Measurements from ENCODE around the gene MCU.
"Not testable (repeated sequence)": the region's sequence is repeated elsewhere in the genome, so short reads cannot be mapped to it uniquely, and the experiment has no call there.

Gene MCU

DNA sequence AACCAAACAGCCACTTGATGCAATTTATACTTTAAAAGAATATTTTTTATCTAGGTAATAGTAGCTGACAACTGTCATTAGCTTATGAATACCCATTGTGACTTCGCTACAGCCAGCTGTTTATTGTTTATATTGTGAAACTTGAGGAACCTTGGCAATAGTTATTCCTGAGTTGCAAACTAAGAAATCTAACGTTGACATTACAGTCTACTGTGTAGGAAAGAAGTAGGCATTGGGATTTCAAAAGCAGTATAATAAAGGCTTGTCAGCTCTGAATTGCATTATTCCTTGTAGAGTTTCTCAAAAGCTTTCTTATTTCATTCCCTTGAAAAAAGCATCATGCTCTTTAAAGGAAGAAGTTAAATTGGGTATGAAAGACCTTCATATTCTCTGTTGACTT lies 158.9 kb downstream of the MCU start:
- DNase-seq, result no peak

DNA sequence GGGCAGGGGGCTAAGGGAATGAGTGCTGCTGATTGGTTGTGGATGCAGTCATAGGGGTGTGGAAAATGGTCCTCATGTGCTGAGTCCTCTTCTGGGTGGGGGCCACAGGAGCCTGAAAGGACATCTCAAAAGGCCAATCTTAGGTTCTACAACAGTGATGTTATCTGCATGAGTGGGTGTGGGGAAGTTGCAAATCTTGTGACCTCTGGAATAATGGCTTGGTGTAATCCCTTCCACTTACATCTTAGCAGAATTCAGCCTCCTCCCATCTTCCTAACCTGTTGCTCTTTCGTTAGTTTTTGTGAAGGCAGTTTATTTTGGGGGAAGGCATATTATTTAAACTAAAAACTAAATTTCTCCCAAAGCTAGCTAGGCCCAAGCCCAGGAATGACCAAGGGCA lies 159.6 kb downstream of the MCU start:
- no peak for DNase-seq

DNA sequence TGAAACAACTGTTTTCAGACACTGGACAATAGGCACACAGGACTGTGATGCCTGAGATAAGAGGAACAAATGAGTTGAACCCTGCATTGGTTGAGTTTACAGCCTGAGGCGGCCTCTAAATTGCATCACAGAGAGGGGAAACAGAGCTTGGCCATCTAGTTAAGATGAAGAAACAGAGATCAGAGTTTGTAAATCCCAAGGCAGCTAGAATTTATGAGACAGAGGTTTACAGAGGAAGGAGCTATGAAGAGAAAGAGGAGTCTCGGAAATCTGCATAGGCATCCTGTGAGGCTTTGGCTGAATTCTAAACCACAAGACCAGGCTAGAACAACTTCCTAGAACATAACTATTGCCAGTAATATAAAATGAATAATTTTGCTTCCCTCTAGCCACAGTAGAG lies 160.6 kb downstream of the MCU start:
- DNase-seq, result no peak

- no peak for DNase-seq
Measured at GRCh38 chr10:72855129-72855528, 163.2 kb downstream of the MCU start.

GRCh38 chr10:72855790-72856189 lies 163.8 kb downstream of the MCU start:
- DNase-seq, result no peak

DNA sequence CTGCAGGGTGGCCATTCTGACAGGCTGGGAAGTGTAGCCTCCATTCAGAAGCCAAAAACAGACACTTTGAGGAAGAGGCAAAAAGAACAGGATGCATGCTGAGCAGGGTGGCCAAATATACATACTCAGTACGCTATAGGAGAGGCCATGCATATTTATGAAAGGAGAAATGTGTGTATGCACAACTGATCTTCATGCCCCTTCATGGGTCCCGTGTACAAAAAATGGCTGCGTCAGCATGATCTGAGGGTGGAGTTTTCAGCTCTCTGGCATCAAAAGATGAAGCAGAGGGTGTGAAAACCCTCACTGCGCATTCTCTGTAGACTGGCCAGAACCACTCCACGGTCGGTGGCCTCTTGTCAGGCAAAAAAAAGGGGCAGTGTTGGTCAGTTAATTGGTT lies 166.1 kb downstream of the MCU start:
- no peak for DNase-seq

DNA sequence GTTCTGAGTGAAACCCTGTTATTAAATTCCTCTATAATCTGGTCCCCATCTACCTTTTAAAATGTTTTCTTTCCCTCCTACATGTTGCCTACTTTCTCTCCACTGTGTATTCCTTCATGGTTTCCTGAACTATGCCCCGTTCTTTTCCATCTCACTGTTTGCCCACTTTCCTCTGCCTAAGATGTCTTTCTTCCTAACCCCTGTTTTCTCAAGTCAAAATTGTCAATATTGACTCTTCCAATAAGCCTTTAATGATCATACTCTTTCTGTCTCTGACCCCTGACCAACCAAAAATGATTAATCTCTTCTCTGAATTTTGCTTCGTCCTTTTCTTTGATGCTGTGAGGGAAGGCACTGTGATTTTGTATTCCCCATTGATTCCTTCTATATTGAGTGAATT lies 171.0 kb downstream of the MCU start:
- no peak for DNase-seq

DNA sequence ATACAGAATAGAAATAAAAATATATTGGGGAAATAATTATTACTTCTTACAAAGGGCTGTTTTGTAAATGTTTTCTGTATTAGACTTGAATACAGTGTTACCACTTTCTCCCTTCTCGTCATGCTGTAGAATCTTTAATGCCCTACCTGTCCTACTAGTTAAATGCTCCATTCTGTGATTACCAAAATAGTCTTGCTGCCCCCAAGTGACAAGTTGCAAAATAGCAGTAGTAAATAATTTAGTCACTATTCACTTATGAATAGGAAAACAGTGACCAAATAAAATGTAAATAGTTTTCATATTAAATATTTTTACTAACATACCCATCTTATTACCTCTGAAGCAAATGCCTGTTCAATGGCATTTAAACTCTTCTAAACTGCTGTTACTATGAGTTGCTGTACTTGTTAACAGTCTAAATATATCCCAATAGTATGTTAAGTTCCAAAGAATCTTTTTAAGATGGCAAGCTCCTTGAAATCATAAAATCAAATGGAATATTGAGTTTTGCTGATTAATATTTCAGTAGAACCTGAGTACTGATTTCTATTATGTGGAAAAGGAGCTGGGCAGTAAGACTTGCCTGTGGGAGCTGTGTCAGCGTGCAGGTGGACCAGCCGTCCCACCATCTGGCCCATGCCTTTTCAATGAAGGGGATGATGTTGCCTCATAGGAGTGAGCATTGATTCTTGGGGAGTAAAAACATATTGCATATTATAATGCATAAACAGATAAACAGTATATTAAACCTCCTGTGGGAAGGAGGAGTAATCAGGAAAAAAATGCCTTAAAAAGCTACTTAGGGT lies 183.5 kb downstream of the MCU start:
- no peak for DNase-seq

GRCh38 chr10:72879245-72879644 lies 187.3 kb downstream of the MCU start:
- DNase-seq, result no peak

DNA sequence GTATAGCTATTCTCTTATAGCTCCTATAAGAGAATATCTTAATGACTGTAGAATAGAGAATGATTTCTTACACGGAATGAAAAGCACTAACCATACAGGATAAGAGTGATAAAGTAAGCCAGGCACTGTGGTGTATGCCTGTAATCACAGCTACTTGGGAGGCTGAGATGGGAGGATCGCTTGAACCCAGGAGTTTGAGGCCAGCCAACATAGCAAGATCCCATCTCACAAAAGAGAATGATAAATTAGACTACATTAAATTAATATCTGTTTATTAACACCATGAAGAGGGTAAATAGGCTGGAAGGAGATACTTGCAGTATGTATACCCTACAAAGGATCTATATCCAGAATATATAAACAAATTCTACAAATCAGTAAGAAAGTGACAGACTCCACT lies 189.3 kb downstream of the MCU start:
- no peak for DNase-seq

GRCh38 chr10:72883861-72884260 lies 191.9 kb downstream of the MCU start:
- DNase-seq, result no peak

DNA sequence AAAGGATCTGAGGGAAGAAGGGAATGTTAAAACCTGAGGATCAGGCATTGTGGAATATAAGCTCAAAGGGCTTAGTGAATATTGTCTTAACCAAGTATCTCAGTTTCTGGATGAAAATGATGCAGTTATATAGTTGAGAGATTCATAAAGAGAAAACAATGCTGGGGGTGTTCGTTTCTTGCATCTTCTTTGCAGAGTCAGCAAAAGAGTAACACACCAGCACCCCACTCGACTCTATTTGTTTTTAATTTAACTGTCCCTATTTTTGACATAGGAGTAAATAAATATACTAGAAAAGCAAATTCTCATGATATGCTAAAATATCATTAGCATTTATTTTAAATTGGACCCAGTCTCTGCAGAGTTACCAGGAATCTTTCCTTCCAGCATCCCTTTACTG lies 194.0 kb downstream of the MCU start:
- no peak for DNase-seq

GRCh38 chr10:72886621-72887020 lies 194.7 kb downstream of the MCU start:
- no peak for DNase-seq

GRCh38 chr10:72887043-72887442 lies 195.1 kb downstream of the MCU start:
- no peak for DNase-seq

DNA sequence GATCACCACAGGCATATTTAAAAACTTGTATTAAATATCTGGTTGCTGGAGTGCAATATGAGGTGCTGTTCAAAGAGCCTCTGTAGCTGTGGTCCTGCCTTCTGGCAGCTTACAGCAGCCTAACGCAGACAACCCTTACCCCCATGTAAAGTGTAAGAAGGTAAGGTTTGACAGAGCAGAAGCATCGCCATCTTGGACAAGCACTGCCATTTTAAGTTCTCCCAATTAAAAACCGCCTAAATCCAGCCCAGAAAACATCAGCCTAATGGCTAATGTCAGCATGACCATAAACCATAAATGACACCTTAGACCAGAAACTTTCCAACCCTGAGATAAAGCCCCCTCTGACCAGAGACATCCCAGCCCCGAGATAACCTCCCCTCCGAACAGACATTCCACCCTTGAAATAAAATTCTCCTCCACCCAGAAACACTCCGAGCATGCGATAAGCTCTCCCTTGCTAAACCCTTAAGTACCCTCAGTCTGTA lies 196.3 kb downstream of the MCU start:
- no peak for DNase-seq

DNA sequence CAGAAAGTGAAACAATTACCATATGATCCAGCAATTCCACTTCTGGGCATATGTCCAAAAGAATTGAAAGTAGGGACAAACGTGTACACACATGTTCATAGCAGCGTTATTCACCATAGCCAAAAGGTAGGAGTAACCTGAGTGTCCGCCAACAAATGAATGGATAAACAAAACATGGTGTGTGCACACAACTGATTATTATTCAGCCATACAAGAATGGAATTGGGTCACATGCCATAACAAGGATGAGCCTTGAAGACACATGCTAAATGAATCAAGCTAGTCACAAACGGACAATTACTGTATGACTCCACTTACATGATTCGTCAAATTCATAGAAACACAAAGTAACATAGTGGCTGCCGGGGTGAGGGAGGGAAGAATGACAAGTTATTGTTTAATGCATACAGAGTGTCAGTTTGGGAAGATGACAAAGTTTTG lies 197.5 kb downstream of the MCU start:
- DNase-seq, result peak; percentile 61

GRCh38 chr10:72890086-72890485 lies 198.1 kb downstream of the MCU start:
- DNase-seq, result no peak

DNA sequence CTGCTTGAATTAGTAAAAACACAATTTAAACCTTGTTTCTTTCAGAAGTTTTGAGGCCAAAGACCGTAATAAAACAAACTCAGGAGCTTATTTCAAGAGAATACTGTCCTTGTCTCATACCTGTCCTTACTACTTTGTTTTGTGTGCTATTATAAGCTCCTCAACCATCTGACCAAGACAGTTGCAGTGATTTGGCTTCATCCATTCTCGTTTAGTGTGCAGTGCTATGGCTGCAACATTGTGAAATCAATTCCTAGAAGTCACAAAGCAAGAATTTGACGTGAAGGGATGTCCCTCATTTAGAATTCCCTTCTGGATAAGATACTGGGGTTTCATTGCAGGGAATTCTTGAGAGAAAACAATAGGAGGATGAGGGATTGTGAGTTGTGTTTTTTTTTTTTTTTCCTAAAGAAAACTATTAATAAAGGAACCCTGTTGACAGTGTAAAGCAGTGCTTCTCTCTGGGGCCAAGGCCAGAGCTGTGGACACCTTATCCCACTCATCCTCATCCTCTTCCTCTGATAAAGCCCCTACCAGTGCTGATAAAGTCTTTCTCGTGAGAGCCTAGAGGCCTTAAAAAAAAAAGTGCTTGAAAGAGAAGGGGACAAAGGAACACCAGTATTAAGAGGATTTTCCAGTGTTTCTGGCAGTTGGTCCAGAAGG lies 201.3 kb downstream of the MCU start, which contains the start of gene OIT3:
TSS of gene OIT3 (plus strand) at position 604 of the 663 bp plus-strand sequence. CDS start 60 bp downstream, outside the sequence.
- no peak for DNase-seq

DNA sequence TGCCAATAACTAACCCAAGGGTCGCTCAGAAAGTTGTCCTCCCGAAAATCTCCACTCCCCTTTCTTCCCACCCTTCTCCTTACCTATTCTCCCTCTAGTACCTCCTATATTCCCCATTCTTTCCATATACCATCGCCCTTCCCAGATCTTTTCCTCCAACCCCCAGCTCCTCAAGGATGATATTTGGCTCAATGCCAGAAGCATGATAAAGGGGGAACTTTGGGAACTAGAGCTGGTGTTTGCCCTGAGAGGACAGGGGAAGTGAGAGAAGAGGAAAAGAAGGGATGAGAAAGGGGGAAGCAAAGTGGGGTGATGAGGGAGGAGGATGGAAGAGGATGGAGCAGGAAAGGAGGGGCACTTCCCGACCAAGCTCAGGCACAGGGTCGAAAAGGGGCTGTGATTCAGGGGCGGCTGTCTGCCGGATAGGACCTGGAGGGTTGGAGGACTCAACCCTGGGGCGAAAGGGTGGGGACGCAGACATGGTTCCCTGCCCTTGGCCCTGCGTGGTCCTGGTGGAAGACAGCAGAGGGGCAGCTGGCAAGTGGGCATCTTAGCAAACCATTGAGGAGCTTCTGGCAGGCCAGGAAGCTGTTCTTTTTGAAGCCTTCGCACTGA lies 203.4 kb downstream of the MCU start:
- DNase-seq, result no peak

- no peak for DNase-seq
Measured at GRCh38 chr10:72898616-72899015, 206.7 kb downstream of the MCU start.

GRCh38 chr10:72899545-72899944 lies 207.6 kb downstream of the MCU start:
- no peak for DNase-seq

DNA sequence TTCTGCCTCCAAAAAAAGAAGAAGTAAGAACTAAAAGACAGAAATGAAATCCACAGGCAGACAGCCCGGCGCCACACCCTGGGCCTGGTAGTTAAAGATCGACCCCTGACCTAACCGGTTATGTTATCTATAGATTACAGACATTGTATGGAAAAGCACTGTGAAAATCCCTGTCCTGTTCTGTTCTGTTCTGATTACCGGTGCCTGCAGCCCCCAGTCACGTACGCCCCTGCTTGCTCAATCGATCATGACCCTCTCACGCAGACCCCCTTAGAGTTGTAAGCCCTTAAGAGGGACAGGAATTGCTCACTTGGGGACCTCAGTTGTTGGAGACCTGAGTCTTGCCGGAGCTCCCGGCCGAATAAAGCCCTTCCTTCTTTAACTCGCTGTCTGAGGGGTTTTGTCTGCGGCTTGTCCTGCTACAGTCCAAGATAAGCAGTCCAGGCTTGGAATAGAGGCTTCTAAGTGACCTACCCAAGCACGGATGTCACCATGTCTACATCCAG lies 212.1 kb downstream of the MCU start:
- not testable (repeated sequence) for DNase-seq

- DNase-seq, result no peak
Measured at GRCh38 chr10:72904806-72905205, 212.9 kb downstream of the MCU start.

DNA sequence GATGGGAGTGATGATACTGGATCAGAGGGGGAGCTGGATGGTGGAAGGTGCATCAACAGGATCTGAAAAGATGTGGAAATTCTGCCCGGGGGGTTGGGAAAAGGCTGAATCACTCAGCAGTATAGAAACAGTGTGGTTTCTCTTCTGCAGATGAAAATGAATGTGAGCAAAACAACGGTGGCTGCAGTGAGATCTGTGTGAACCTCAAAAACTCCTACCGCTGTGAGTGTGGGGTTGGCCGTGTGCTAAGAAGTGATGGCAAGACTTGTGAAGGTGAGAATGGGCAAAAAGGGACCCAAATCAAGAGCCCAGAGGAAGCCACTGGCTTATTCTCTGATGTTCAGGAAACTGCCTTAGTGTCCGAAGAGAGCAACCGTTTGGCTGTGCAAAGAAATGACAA lies 214.5 kb downstream of the MCU start:
- no peak for DNase-seq

All from NCI-H2081 treated with DMSO at 0.1 percent for 48 hours (cell line).